GM12878 (cell line): Measurements from ENCODE around the gene ZDHHC7. TPM values are rescaled to one million over a fixed set of nuclear protein-coding genes. Genes with fewer than 3 reads are reported as not detected.

Experiments
- ATAC-seq: fragments of 200-7000 bp; cut with Tn5 transposase; 3 replicates; pipeline ENCODE4 v1.9.1; 2020; ENCODE audit warnings: mild to moderate bottlenecking, moderate library complexity
- BruUV-seq: library from RNA; stranded (reverse); fragments of 400-500 nt; replicated peaks from 2 replicates; lab custom pipeline; 2021; lab: Mats Ljungman, UMichigan
- CTCF ChIA-PET: fragments of 300-600 bp; sonication (Branson Sonifier 250); formaldehyde crosslinking; extraction: SDS; loops from one replicate; lab custom pipeline; 2021; ENCODE audit warnings: inconsistent platforms; lab: Yijun Ruan, JAX
- POLR2A ChIA-PET: fragments of 350-600 bp; formaldehyde crosslinking; extraction: SDS; loops from one replicate; lab custom pipeline; 2021; ENCODE audit warnings: inconsistent platforms; lab: Charles Lee
- RAD21 ChIA-PET: fragments of 300-600 bp; sonication (Branson Sonifier 250); formaldehyde crosslinking; loops from one replicate; lab custom pipeline; 2023; ENCODE audit warnings: antibody characterized with exemption; ENCODE audit not compliant: unreplicated experiment; lab: Charles Lee
- SMC1A ChIA-PET: fragments of 300-600 bp; sonication (Branson Sonifier 250); formaldehyde crosslinking; loops from one replicate; lab custom pipeline; 2023; ENCODE audit not compliant: unreplicated experiment, uncharacterized antibody; lab: Charles Lee
- DNase-seq: peaks from one replicate; pipeline ENCODE4 v3.0.0-alpha.2; 2011; ENCODE audit warnings: low read depth, low spot score
- FAIRE-seq: peaks from 3 replicates; lab custom pipeline; 2011; peaks lifted over from hg19 to GRCh38; lab: Jason Lieb, UNC
- H2AFZ ChIP-seq: 2 replicates; pipeline ENCODE4 v1.6.0; 2011; ENCODE audit warnings: low read depth, low read length, control low read depth; ENCODE audit not compliant: control insufficient read depth
- H3K27ac ChIP-seq: 2 replicates; pipeline ENCODE4 v1.5.1; 2011; ENCODE audit warnings: control low read depth; ENCODE audit not compliant: control insufficient read depth, insufficient read depth
- H3K27me3 ChIP-seq, 2 experiments: replicated peaks in 1 of 2; 2 replicates each; pipeline versions ENCODE4 v1.6.0 to v1.6.1; 2011; ENCODE audit warnings: low read length in 1 of 2; ENCODE audit not compliant: control insufficient read depth in 2 of 2, insufficient read depth in 2 of 2
- H3K36me3 ChIP-seq, 2 experiments: 2 replicates each; pipeline ENCODE4 v1.5.1; 2011; ENCODE audit warnings: low read length in 1 of 2; ENCODE audit not compliant: control insufficient read depth in 2 of 2, insufficient read depth in 2 of 2
- H3K4me1 ChIP-seq: 2 replicates; pipeline ENCODE4 v1.6.1; 2011; ENCODE audit warnings: mild to moderate bottlenecking, low read length, moderate library complexity, mixed read lengths; ENCODE audit not compliant: control insufficient read depth, insufficient read depth
- H3K4me2 ChIP-seq: 2 replicates; pipeline ENCODE4 v1.6.0; 2011; ENCODE audit warnings: control low read depth; ENCODE audit not compliant: control insufficient read depth, insufficient read depth
- H3K4me3 ChIP-seq: fragments of 200-600 bp; sonication (generic); 2 replicates; pipeline ENCODE4 v1.5.1; 2016
- H3K79me2 ChIP-seq: 2 replicates; pipeline ENCODE4 v1.6.0; 2011; ENCODE audit warnings: low read length; ENCODE audit not compliant: control insufficient read depth, insufficient read depth
- H3K9ac ChIP-seq: 2 replicates; pipeline ENCODE4 v1.8.0; 2011; ENCODE audit warnings: low read length, control low read depth, mixed read lengths; ENCODE audit not compliant: control insufficient read depth, insufficient read depth
- H3K9me3 ChIP-seq: replicated peaks from 3 replicates; pipeline ENCODE4 v1.5.1; 2011; ENCODE audit warnings: mild to moderate bottlenecking, low read length; ENCODE audit not compliant: control insufficient read depth, insufficient read depth
- H4K20me1 ChIP-seq: 2 replicates; pipeline ENCODE4 v1.6.0; 2011; ENCODE audit not compliant: control insufficient read depth, insufficient read depth
- CBX5 ChIP-seq: sonication (generic); IDR thresholded peaks from 2 replicates; pipeline ENCODE4 v1.6.1; 2016; ENCODE audit warnings: low read depth, moderate library complexity, mild to moderate bottlenecking, inconsistent platforms
- CHD1 ChIP-seq: IDR thresholded peaks from 2 replicates; pipeline ENCODE4 v1.6.1; 2012; ENCODE audit warnings: low read depth, low read length, improper control_type of control experiment
- POLR2AphosphoS2 ChIP-seq: IDR thresholded peaks from 2 replicates; pipeline ENCODE4 v1.6.1; 2011; ENCODE audit warnings: low read depth, mild to moderate bottlenecking, low read length, improper control_type of control experiment, moderate library complexity
- RBBP5 ChIP-seq: fragments of 200-600 bp; sonication (generic); conservative IDR thresholded peaks from 2 replicates; pipeline ENCODE4 v1.6.1; 2016
- RCOR1 ChIP-seq: conservative IDR thresholded peaks from 2 replicates; pipeline ENCODE4 v1.6.1; 2012; ENCODE audit warnings: low read depth, low read length, improper control_type of control experiment
- ZNF24 ChIP-seq: fragments of 450-650 bp; IDR thresholded peaks from 2 replicates; pipeline ENCODE4 v1.6.1; 2017; ENCODE audit warnings: antibody characterized with exemption, mild to moderate bottlenecking
- WGBS: methylation state at CpG from one replicate; pipeline ENCODE4 v1.1.6; 2016; ENCODE audit warnings: low lambda C conversion rate; ENCODE audit not compliant: insufficient replicate concordance, insufficient coverage; ENCODE audit errors: missing lambda C conversion rate; 5-methylcytosine and 5-hydroxymethylcytosine counted together
- in situ Hi-C: fragments of 300-500 bp; cut with MboI; formaldehyde crosslinking; loops from 9 replicates; pipeline ENCODE4 v1.14.3; 2018; ENCODE audit warnings: mixed read lengths
- intact Hi-C: fragments of 100-400 bp; cut with micrococcal nuclease; formaldehyde crosslinking; loops from one replicate; pipeline ENCODE4 v1.14.2; 2022; ENCODE audit not compliant: unreplicated experiment
- polyA plus RNA-seq, 11 experiments: library from polyadenylated mRNA; depleted of rRNA in 4 of 11; unstranded in 6 of 11; stranded (reverse) in 5 of 11; fragments of >200 nt; fragmentation: Nextera tagmentation in 4 of 11; fragmentation: Illumina TruSeq in 1 of 11; extraction: Ambion mirVana in 4 of 11; extraction: Trizol in 1 of 11; gene quantifications; 1 replicate in 1 of 11; 2 replicates in 10 of 11; pipeline versions ENCODE4 v1.2.1 to v1.2.3, GENCODE V29; 2011 to 2016; ENCODE audit warnings: inconsistent platforms in 2 of 11, missing spikeins in 2 of 11, low read depth in 1 of 11
- total RNA-seq, 4 experiments: library from RNA; depleted of rRNA in 3 of 4; stranded (reverse); fragments of >200 nt in 3 of 4; fragmentation: Illumina TruSeq in 1 of 4; extraction: Trizol in 1 of 4; gene quantifications; 2 replicates each; pipeline versions ENCODE4 v1.2.1 to v1.2.3, GENCODE V29; 2013 to 2021
- TF ChIP-seq, protein P1 (sequence below): IDR thresholded peaks from 2 replicates; pipeline ENCODE4 v1.6.1; 2012; ENCODE audit warnings: low read depth, low read length, improper control_type of control experiment
- TF ChIP-seq, protein P2 (sequence below): fragments of 450-650 bp; IDR thresholded peaks from 2 replicates; pipeline ENCODE4 v1.6.1; 2017; ENCODE audit warnings: borderline replicate concordance

The ZDHHC7 gene
- total and polyA plus RNA-seq, 10 of the 15 experiments (the other 5 are each of a cell fraction or from before 2014, with no cell fraction given), result 0.87 to 26.0 (median 20.0) TPM

GRCh38 chr16:84988328-84989080 lies 22.8 kb downstream of the ZDHHC7 start:
- H3K4me1 ChIP-seq, result no peaks in the 10 kb centered on the region
- intact Hi-C loops (no loop called here), in situ Hi-C loops (no loop called here)
- no peak overlapping the region for H3K9ac ChIP-seq
- no TSS peak for BruUV-seq
- no peak overlapping the region for H3K4me3 ChIP-seq
- no peaks in the 10 kb centered on the region for H4K20me1 ChIP-seq
- no peak for FAIRE-seq
- H3K36me3 ChIP-seq, result peaks cover 23 to 33% of the 10 kb centered on the region in 2 experiments; a peak in 3 of 4 replicates
- SMC1A ChIA-PET, result no interaction called here
- no peak for DNase-seq
- no peaks in the 10 kb centered on the region for H3K9me3 ChIP-seq
- CTCF ChIA-PET, result interaction anchor here (3.6 kb wide), 1 partner anchor 17 kb away, joined by 14 read pairs; no protein-coding TSS in a partner anchor
- no peaks in the 10 kb centered on the region for H3K27me3 ChIP-seq
- TF ChIP-seq CBX5 (no peak), RCOR1 (no peak), POLR2AphosphoS2 (no peak), ZNF24 (no peak), RBBP5 (no peak), CHD1 (no peak)
- TF ChIP-seq, protein P1, sequence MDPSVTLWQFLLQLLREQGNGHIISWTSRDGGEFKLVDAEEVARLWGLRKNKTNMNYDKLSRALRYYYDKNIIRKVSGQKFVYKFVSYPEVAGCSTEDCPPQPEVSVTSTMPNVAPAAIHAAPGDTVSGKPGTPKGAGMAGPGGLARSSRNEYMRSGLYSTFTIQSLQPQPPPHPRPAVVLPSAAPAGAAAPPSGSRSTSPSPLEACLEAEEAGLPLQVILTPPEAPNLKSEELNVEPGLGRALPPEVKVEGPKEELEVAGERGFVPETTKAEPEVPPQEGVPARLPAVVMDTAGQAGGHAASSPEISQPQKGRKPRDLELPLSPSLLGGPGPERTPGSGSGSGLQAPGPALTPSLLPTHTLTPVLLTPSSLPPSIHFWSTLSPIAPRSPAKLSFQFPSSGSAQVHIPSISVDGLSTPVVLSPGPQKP, result no peak
- TF ChIP-seq, protein P2, sequence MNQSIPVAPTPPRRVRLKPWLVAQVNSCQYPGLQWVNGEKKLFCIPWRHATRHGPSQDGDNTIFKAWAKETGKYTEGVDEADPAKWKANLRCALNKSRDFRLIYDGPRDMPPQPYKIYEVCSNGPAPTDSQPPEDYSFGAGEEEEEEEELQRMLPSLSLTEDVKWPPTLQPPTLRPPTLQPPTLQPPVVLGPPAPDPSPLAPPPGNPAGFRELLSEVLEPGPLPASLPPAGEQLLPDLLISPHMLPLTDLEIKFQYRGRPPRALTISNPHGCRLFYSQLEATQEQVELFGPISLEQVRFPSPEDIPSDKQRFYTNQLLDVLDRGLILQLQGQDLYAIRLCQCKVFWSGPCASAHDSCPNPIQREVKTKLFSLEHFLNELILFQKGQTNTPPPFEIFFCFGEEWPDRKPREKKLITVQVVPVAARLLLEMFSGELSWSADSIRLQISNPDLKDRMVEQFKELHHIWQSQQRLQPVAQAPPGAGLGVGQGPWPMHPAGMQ, result no peak
- RAD21 ChIA-PET, result no interaction called here
- ATAC-seq, result no peak
- POLR2A ChIA-PET, result no interaction called here
- no peak overlapping the region for H2AFZ ChIP-seq
- WGBS, result 91% methylated on average over 16 of the region's 16 CpGs
- H3K4me2 ChIP-seq, result no peak overlapping the region
- H3K27ac ChIP-seq, result no peak overlapping the region
- no peaks in the 10 kb centered on the region; the same call in 1 of the 2 replicates for H3K79me2 ChIP-seq
